Kasumi-1 (cell line): ENCODE results near the gene CHD3.
A peak's percentile ranks its signal among the peaks of the same experiment; 100 is the strongest.
"Not testable (repeated sequence)": the region's sequence is repeated elsewhere in the genome, so short reads cannot be mapped to it uniquely, and the experiment has no call there.

ENCODE experiments used
- DNase-seq, 2 experiments: peaks; one replicate each; lab custom pipeline; 2025; lab: John Stamatoyannopoulos, UW

CHD3 gene

DNA sequence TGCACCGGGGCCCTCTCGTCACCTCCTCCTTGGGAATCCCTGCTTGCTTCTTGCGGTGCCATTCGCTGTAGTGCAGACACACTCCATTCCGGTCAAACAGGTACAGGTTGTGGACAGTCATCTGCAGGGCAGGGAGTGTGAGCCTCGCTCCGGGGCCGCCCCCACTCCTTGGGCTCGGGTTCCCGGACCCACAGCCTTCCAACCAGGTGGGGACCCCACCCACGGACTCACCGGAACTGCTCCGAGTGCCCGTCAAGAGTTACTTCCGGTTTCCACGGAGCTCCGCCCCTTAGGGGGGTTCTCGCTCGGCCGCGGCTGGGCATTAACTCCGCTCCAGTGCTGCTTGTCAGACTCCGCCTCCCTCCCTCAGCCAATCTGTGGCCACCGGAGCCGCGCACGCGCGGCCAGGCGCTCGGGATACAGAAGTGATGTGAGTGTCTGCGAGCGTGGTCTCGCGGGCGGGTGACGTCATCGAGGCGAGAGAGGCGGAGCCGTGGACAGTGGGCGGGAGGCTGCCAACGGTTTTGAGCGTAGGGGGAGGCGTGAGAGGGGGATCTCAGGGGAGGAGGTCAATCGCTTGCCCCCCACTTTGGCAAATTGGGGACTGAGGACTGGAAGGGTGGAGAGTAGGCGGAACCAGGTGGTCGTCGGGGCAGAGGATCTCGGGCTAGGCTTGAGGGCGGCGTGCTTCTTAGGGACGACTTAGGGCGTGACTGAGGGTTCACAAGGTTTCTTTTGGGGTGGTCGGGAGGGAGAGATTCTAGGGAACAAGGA lies 43.3 kb downstream of the CHD3 start, which contains the start of the genes CNTROB and TRAPPC1:
Gene CNTROB (plus strand): TSS at position 498 of the 774 bp plus-strand sequence. CDS start 874 bp downstream, outside the sequence.
Gene TRAPPC1 (minus strand): TSS at position 238 of the 774 bp plus-strand sequence. CDS start 117 bp downstream, at position 121.
- DNase-seq: peak; percentile 82 to 92

- peak in 1 of 2 experiments; percentile 35 for DNase-seq
These were observed 43.9 kb downstream of the CHD3 start for GRCh38 chr17:7932483-7932891.

GRCh38 chr17:7932949-7933348 lies 44.4 kb downstream of the CHD3 start:
- DNase-seq: peak; percentile 21 to 27

GRCh38 chr17:7935859-7936258 lies 47.3 kb downstream of the CHD3 start:
- DNase-seq: no peak

DNA sequence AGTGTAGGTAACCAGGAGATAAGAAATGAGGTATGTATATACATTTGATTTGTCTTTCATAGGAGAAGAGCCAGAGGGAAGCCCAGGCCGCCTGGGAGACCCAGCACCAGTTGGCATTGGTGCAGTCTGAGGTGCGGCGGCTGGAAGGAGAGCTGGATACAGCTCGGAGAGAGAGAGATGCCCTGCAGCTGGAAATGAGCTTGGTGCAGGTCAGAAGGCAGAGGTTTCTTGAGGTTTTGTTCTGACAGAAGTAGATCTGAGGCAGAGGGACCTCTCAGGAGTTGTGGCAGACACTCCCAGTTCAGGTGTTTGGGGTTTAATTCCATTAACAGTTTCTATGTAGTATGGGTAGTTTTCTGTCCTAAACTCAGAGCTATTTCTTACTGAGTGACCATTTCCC lies 51.4 kb downstream of the CHD3 start:
- DNase-seq: no peak

DNA sequence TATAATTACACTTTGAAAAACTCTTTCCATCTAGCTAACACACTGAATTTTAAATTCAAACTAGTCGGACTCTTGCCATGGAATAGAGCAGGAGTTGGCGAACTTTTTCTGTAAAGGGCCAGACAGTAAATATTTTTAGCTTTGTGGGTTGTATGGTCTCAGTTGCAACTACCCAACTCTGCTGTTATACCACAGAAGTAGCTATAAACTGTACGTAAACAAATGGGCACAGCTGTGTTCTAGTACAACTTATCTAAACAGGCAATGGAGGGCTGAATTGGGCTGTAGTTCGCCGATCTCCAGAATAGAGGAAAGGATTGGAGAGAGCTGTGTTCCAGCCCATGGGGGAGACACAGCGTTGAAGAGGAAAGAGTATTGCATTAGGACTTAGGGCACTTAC lies 52.2 kb downstream of the CHD3 start:
- DNase-seq: no peak

GRCh38 chr17:7943291-7943690 lies 54.7 kb downstream of the CHD3 start:
- DNase-seq: no peak

DNA sequence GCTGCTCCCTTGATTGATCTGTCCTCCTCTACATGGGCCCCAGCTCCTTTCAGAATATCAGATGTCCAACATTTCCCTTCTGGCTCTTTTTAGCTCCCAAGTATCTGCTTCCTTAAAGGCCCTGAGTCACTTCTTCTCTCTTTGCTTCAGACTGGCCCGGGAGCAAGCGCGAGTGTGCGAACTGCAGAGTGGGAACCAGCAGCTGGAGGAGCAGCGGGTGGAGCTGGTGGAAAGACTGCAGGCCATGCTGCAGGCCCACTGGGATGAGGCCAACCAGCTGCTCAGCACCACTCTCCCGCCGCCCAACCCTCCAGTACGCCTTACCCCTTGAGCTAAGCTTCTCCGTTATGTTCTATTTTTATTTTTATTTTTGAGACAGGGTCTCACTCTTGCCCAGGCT lies 55.7 kb downstream of the CHD3 start:
- no peak for DNase-seq

GRCh38 chr17:7945651-7946050 lies 57.1 kb downstream of the CHD3 start:
- DNase-seq: no peak

DNA sequence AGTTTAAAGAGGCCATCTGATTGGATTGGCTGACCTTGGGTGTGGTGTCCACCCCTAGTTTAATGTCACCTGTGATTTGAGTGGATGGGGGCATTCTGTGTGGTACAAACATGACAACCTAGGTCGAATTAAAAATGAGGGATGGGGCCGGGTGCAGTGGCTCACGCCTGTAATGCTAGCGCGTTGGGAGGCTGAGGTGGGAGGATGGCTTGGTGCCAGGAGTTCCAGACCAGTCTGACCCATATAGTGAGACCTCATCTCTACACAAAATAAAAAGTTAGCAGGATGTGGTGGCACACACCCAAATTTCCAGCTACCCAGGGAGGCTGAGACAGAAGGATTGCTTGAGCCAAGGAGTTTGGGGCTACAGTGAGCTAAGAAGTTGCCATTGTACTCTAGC lies 57.9 kb downstream of the CHD3 start:
- no peak for DNase-seq

DNA sequence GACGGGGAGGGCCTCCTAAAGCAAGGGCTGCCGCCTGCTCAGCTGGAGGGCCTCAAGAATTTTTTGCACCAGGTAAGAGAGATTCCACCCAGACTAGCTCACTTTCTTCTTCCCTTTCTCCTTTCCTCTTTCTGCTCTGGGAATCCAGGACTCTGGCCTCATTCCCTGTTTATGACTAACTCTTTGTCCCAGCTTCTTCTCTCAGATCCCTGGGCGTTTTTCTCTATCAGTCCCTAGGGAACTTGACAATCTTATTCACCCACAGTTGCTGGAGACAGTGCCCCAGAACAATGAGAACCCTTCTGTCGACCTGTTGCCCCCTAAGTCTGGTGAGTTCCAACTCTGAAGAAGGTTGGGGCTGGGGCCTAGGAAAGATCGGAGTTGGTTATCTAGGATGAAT lies 59.1 kb downstream of the CHD3 start:
- DNase-seq: no peak

DNA sequence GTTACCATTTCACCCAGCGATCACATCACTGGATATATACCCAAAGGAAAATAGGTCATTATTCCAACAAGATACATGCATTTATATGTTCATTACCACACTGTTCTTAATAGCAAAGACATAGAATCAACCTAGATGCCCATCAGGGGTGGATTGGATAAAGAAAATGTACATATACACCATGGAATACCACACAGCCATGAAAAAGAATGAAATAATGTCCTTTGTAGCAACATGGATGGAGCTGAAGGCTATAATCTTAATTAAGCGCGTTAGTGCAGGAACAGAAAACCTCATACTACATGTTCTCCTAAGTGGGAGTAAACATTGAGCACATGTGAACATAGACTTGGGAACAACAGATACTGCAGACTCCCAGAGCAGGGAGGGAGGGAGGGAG lies 62.0 kb downstream of the CHD3 start:
- DNase-seq: no peak

GRCh38 chr17:7951143-7951792 lies 62.7 kb downstream of the CHD3 start:
- DNase-seq: no peak

DNA sequence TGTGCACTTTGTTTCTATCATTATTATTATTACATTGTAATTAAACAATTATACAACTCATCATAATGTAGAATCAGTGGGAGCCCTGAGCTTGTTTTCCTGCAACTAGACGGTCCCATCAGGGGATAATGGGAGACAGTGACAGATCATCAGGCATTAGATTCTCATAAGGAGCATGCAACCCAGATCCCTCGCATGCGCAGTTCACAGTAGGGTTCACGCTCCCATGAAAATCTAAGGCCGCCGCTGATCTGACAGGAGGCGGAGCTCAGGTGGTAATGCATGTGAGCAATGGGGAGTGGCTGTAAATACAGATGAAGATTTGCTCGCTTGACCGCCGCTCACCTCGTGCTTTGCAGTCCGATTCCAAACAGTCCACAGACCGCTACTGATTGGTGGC lies 64.7 kb downstream of the CHD3 start:
- DNase-seq: not testable (repeated sequence)

DNA sequence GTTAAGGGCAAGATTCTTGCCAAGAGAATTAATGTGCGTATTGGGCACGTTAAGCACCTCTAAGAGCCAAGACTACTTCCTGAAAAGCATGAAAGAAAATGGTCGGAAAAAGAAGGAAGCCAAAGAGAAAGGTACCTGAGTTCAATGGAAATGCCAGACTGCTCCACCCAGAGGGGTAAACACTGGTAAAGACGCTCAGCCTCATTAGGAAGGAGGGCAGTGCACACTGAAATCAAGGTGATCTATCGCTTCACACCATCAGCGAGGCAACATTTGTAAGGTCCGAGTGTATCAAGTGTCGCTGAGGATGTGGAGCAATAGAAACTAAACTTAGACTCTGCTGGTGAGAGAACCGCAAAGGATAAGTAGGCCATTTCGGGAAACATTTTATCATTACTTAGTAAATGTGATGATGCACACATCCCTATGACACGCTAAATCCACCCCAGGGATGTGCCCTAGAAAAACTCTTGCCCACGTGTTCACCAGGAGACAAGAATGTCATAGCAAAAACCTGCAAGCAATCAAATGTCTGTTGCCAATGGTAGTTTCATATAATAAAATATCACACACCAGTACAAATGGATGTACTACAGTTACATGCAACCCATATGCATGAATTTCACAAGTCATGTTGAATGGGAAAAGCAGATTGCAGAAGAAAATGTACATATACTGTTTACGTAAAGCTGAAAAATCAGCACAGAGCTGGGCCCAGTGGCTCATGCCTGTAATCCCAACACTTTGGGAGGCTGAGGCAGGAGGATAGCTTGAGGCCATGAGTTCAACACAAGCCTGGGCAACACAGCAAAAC lies 67.0 kb downstream of the CHD3 start:
- DNase-seq: no peak

GRCh38 chr17:7956228-7956965 lies 67.8 kb downstream of the CHD3 start:
- DNase-seq: no peak

DNA sequence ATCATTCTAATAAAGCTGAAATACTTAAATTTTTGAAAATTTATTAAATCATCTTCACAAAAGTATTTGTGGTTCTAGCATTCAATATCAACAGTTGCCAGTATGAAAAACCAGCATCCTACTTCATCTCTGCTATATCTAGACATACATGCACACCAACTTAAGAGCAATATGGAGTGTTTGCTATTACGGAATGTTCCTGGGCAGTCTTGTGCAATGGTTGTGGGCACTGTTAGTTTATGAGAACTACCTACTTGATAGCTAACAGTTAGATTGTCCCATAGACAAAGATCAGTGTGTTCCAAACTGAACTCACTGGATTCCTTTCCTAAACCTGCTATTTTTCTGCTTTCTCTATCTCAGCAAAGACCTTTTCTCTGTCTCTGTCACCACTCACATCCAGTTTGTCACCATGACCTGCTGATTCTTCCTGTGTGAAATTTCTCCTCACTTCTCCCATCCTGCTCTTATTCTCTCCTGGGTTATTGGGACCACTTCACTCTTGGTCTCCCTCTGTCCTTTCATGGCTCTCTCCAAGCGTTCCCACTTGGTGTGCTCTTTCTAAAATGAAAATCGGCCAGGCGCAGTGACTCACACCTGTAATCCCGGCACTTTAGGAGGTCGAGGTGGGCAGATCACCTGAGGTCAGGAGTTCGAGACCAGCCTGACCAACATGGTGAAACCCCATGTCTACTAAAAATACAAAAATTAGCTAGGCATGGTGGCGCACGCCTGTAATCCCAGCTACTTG lies 71.1 kb downstream of the CHD3 start:
- no peak for DNase-seq

GRCh38 chr17:7961421-7961820 lies 72.8 kb downstream of the CHD3 start:
- no peak for DNase-seq
